AML-193 (cell line): ENCODE data around the gene TECTB.
A peak's percentile ranks its signal among the peaks of the same experiment; 100 is the strongest.

Experiments used
- DNase-seq, 2 experiments: peaks; one replicate each; lab custom pipeline; 2025; lab: John Stamatoyannopoulos, UW

TECTB gene

DNA sequence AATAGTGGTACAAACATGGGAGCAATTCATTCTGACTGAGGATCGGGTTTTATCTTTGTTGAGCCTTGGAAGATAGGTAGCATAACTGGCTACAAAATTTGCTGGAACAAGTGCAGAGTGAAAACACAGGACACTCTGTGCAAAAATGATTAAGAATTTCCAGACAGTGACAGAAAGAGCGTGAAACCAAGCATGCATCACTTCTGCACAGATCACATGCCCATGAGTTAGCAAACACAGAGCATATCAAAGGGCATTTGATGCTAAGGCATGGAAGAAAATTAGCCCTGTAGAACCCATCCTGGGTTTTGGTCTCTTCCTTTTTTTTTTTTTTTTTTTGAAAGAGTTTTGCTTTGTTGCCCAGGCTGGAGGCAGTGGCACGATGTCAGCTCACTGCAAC is 28.3 kb downstream of the TECTB start:
- no peak for DNase-seq

DNA sequence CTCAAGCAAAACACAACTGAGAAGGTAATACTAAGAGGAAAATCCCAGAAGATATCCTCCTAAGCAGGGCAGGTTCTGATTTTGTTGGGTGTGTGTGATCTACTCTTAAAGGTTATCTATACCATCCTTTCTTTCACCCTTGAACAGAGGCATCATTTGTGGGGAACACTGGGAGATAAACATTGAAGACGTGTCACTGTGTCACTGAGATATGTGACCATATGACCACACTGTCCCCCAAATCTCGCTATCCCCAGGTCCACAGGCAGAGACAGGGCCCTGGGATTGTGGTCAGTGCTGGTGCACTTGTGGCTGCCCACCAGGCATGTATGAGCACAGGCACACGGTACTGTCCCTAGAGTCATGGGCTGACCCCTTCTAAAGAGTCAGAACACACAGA is 30.0 kb downstream of the TECTB start:
- no peak for DNase-seq

DNA sequence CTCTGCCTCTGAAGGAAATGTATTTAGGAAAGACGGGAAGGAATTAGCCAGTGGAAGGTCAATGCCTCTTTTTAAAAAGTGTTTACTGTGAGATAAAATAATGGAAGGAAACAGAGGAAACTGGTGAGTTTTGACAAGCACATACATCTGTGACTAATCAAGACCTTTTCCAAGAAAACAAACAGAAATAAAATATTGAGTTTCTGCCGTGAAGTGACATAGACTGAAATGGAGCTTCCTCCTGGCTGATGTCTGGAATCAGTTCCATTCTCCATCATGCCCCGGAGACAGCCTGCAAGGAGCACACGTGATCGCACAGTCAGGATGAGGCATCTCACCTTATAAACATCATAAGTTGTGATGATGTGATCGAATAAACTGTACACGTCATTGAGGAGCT is 30.7 kb downstream of the TECTB start:
- no peak for DNase-seq

DNA sequence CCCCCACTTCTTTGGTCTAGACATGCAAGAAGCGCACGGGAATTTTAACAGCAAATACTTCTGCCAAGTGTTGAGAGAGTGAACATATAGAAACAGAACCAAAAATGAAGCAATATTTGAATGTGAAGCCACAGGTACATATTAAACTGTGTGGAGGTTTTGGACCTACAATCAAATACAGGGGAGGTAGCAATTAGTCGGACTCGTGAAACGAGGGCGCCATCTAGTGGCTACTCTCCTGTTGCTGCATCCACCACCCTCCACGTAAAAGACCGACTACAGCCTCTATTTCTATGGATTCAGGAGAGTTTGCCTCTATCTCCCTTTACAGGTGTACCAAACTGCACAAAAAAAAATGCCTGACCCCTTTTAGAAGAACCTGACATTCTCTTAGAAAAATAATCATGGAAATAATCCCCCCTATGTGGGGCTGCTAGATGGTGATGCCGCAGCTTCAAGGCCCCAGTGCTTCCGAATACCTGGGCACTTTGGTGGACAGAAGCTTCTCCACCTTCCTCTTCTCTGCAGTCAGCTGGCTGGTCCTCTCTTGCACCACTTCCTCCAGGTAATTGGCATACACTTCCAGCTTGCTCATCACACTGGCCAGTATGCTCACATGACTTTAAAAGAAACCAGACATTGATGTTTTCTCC is 31.7 kb downstream of the TECTB start:
- peak; percentile 28 to 58 for DNase-seq

DNA sequence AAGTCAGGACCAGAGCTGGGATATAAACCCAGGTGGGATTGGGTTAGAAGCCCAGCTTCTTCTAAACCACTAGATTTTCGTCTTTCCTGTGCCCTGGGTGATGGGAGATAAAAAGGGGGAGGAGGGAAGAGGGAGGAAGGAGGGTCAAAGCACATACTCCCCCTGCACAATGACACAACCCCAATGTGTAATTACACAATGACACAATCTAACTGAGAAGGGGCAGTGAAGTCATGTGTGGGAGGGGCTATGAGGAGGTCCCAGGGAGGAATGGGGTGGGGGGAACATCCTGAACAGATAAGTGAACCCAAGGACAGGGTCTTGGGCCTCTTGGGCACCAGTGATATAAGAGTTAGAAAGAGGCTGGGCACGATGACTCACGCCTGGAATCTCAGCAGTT is 44.5 kb downstream of the TECTB start:
- no peak for DNase-seq

DNA sequence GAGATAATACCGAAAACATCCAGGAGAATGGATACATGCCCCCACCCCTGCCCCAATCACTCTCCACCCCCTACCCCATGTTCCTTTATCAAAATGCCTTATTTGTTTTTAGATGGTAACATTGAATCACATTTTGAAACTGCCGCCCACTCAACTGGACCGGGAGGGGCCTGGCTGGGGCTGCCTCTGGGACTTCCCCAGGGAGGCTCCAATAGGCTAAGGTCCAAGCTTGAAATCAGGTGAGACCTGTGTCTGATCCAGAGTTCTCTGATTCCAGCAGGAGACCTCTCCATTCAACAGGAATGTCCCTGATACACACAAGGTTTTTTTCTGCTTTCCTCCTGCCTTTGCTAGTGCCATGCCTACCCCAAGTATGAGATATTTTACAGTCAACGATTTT is 47.0 kb downstream of the TECTB start:
- DNase-seq, result no peak

DNA sequence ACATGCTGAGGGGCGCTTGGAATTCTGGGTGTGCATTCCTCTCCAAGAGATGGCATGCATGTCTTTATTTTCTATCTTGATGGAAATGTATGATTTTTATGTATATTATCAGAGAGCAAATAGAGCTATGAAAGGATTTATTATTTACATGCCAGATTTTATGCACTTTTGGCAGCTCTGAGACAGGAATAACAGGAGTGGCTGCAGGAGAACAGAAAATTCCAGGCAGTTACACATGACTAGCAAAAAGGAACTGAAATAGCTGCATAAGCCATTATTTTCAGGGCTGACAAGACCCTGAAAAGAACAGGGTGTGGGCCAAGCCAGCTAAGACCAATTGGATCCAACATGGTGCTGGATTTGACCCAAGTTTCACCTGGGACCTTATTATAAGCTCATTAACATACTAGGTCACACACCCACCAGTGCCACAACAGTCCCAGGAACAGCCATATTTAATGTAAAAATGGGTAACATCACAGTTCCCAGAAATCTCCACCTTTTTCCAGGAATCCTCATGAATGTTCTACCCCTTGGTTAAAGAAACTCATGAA is 47.5 kb downstream of the TECTB start:
- DNase-seq, result no peak

DNA sequence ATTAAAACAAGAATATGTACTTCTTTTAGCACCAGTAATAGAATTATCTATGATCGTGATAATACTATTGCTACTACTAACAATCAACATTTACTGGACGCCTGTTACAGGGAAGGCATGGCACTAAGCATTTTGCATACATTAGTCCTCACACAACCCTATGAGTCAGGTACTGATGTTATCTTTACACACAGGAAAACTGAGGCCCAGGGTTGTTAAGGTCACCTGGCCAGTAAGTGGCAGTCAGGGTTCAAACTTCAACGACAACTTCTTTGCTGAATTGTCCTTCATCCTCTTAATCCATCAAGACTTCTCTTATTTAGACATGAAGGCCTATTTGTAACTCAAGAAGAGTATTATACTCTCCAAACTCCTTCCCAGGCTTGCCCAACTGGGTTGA is 48.8 kb downstream of the TECTB start:
- DNase-seq, result no peak

DNA sequence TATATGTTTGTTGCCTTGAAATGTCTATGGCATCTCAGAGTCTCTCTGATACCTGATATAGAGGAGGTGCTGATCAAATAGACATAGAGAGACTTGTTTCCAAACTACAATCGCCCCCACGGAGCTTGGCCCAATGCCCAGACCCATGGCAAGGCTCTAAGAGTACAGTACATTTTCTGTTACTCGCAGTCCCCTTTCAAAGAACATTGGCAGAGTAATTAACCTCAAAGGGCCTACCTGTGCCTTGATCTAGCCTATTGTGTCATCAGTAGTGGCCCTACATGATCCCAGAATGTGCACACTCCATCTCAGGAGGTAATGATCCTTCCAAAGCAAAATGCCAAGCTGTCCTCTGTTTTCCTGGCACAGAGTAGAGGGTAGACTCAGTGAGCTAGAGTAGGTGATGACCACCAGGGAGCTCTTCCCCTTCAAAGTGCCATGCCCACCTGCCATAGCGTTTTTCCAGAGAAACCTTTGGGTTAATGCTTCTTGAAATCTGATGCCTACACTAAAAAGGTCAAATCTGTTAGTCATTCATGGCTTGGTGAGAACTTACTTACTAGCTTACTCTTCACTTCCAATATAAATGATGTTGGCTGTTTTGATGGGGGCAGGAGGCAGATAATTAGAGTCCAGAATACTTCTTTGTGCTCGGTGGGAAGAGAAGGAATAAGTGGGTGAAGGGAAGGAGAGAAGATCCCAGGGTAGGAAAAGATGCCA is 49.5 kb downstream of the TECTB start:
- no peak for DNase-seq

DNA sequence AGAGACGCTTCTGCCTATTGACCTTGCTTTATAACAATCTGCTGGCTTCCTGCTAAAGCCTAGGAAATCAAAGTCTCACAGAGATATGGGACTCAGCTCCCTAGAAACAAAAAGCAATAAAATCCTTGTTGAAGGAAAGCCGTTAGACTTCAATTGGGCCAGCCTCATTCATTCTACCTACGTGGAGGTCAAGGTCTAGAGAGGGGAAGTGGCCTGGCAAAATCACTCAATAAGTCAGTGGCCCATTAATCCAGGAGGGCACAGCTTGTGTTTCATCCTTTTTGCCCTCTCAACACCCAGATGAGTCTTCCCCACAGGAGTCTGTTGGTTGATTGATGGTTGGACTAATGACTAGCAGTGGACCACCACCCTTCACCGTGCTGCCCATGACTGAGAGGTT is 50.3 kb downstream of the TECTB start:
- DNase-seq, result no peak

DNA sequence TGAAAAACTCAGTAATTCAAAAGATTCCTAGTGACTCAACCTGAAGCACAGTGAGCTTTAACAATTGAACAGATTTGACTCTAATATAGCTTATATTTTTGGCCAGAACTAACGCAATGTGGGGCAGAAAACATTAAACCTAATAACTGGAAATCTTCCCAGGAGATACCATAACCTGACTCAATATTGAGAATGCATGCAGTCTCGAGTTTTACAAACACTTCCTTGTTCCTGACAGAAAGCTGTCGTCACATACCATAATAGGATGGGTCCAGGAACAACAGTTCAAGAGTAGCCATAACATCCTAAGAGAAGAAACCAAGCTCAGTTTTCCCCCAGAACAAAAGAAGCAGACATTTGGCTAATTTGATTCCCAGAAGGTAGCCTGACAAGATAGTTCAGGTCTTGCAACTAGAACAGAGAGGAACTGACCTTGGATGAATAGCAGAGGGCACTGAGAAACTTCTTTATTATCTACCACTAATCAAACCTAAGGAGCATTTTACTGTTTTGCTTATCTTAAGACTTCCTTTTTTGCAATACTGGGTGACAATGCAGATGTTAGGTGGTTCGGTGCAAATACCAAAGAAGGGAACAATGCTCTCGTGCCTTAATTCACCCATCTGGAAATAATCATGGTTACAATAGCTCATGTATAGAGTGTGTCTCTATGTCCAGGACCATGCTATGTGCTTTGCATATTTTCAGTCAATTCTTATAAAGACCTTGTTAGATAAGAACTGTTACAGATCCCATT is 52.1 kb downstream of the TECTB start:
- DNase-seq, result peak; percentile 7 to 13

DNA sequence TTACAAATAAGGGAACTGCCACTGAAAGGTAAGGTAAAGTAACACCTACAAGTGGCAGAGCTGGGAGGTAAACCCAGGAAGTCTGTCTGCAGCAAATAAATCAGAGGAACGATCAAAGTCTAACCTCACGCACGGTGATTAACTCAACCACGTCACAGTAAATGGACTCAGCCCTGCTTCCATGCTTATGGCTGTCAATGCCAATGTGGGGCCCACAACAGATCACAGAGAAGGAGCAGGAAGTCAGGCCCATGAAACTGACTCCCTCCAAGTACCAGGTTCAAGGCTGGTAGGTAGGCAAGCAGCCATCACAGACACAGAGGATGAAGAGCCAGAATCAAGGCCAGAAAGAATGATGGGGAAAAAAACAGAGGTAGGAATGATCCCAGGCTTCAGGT is 52.7 kb downstream of the TECTB start:
- DNase-seq, result no peak

DNA sequence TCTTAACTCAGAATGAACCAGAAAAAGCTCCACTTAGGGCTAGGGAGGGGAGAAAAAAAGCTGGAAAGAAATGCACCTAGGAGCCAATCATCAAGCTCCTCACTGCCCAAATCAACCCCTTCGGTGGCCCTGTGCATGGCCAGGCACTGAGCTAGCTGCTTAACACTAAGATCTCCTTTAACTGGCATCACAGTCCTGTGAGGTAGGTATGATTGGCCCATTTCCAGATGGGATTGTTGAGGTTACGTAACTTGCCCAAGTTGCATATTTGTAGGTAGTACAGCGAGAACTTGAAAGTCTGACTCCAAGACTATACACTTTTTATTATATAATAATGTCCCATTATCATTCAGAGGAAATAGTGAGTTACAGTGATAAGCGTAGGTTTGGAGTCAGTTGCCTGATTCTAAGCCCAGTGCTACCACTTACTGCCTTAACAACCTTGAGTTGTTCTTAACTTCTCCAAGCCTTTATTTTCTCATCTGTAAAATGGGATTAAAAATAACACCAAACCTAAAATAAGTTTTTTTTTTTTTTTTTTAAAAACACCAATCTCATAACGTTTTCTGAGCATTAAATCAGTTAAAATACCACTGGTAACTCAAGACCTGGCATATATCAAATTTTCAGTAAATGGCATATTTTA is 53.5 kb downstream of the TECTB start:
- DNase-seq, result no peak

DNA sequence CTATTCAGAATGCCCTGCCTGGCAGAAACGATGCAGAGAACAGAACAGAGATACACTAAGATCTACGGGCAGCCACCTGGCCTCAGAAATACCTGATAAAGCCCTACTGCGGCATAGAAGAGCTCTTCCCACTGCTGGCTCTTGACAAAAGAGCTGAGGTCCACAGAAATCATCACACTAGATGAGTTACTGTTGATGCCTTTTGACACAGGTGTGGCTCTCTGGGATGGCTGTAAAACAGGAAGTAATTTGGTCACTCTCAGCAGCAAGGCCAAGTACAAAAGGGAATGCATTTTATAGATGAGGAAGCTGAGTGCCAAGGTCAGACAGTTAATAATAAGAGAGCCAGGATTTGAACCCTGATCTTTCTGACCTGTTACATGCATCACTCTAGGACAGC is 55.8 kb downstream of the TECTB start:
- DNase-seq, result no peak

DNA sequence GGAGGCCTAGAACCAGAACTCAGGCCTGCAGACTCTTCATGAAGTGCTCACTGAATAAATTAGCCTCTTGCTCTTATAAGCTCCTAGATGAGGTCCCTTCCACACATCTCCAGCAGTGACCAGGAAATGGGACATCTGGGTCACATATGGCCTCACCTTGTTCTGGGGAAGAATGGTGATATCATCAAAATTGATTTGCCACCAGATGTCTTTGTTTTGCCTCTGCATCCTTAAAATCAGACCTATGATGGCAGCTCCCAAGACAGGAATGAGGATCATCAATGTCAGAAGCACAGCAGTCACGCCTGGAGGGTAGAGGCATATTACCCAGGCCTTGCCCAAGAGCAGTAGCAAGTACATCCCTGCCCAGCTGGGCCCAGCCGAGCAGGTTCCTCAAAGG is 57.4 kb downstream of the TECTB start:
- no peak for DNase-seq

DNA sequence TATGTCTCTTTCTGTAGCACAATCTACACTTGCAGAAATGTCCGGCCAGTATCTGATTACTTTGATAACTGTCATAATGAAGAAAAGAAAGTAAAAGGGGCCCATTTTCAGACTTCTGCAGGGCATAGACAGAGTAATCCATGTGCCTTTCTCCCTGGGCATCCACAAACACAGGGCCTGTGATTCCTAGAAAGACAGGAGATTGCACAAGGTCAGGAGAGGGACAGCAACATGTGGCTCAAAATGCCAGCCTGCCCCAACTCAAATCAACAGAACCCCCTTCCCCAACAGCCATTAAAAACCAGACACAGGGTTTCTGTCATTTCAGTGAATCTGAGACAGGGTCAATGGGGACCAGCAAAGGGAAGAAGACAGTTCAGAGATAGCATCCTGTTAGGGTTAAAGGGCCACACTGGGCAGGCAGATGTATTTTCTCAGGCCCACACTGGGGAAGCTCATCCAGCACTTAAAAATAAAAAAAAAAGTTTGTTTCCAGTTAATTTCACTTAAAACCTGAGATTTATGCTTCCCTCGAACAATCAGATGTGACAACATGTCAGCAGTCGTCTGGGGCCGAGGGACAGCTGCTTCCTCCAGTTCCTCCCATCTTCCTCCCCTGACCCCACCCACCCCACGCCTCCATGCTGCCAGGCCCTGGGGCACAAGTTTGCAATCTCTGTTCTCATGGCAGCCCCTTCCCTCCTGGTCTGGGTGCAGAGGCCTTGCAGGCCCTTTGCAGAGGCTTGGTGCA is 60.0 kb downstream of the TECTB start:
- no peak for DNase-seq

DNA sequence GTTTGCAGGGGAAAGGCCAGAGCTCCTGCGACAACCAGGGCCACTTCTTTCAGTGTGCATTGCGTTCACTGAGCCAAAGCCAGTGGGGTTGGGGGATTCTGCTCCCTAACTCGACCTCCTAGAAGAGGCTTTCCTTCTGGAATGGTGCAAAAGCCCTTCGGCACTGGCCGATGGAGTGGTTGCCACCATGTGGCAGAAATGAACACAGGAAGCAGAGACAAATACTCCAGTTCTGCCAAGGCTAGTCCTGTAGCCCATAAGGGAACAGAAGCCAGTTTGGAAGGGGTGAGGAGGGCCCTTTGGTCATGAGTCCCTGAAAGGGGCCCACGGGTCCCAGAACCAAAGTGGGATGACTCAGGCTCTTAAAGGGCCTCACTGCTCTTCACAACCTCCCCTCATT is 61.1 kb downstream of the TECTB start:
- no peak for DNase-seq

DNA sequence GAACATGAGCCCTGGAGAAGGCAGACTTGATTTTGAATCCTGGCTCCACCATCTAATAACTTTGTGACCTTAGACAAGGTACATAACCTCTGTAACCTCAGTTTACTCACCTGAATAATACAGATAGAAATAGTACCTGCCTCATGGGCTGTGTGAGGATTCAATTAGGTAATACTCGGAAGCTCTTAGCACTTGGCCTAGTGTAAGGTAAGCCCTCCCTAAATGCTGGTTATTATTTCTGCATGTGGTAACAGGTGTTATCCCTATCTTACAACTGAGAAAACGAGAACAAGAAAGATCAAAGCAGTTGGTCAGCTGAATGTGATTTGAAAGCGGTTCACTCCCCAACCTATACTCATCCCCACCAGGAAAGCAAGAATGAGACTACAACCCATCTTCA is 62.0 kb downstream of the TECTB start:
- DNase-seq, result no peak

DNA sequence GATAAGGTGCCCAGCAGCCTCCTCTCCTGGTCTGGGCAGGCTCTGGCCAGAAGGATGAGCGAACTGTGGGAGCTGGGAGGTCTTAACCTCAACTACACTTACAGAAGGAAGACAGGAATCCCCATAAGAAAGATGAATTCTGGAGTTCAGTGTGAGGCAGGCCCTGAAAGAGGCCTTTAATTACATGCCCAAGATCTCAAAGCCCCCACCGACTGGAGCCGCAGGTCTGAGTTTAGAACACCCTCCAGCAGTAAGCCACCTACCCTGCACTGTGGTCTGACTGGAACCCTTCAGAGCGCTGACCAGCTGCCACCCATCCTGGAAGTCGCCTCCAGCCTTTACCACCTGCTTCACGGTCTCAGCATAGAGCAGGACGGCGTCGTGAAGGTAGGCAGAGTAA is 62.5 kb downstream of the TECTB start:
- no peak for DNase-seq

DNA sequence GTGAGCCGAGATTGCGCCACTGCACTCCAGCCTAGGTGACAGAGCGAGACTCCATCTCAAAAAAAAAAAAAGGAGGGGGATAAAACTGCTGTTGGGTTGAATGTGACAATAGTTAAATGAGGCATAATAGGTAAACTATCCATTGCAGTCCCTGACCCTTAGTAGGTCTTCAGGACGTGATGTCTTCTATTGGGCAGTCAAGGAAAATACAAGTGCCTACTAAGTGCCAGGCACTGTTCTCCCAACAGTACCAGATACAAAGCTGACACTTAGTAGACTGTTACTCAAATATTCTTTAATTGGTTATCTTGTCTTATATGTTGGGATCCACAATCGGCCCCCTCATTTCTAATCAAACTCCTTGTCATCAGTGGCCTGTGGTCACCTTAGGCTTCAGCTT is 63.6 kb downstream of the TECTB start:
- DNase-seq, result no peak

DNA sequence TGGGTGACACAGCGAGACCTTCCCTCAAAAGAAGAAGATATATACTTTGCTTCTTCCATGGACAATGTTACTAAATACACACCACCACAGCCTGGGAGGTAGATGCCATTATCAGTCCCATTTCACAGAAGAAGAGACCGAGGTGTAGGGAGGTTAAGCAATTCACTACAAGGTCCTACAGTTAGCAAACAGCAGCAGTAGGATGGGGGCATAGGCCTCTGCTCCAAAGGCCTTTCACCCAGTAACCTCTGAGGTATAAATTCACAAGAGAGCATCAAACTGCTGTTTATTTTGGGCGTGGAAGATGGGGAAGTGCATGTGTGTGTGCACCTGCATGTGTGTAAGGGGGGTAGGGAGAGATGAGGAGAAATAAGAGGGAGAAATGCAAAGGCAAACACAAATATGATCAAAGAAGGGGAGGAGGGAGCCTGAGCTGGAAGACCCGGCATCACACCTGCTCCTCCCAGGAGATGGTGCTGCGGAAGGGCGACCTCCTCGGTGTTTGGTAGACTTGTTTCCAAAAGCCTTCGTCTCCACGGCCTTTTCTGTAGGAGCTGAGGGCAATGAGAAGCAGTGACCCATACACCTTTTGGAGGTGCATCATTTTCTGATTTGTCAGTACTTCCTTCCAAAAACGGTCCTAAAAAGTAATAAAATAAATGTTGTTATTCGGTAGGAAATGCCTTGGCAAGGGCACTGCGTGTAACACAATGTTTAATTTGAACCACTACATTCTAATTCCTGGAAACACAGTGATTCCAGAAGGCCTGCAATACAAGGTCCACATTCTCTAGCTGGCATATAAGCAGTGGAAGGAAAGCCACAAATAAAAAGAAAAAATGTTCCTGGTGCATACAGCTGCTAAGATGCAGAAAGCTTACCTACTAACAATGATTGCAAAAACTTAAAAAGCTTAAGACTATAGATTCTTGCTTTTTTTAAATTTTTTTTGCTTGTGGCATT is 64.8 kb downstream of the TECTB start:
- DNase-seq, result no peak
